ENCODE measurements around the gene TOMM40.
"Not testable (repeated sequence)": the region's sequence is repeated elsewhere in the genome, so short reads cannot be mapped to it uniquely, and the experiment has no call there.

TOMM40 gene

GRCh38 chr19:44894052-44894400, 3.0 kb downstream of the TOMM40 start:
- no peak for DNase-seq

DNA sequence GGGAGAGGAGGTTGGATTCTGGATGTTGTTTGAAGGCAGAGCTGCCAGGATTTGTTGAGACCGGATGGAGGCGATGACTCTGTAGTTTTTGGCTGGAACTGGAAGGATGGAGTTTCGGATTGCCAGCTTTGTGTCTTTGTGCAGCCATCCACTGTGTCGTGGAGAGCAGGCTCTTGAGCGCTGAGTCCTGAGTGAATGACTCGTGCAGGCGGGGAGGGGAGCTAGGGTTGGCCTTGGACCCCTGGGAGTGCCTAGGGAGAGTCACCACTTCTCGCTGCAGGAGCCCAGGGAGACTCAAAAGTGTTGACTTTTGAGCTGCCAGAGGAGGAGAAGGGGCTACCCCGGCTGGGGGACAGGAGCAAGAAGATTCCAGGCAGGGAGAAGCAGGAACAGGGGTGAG, 3.9 kb downstream of the TOMM40 start:
- DNase-seq = no peak

DNA sequence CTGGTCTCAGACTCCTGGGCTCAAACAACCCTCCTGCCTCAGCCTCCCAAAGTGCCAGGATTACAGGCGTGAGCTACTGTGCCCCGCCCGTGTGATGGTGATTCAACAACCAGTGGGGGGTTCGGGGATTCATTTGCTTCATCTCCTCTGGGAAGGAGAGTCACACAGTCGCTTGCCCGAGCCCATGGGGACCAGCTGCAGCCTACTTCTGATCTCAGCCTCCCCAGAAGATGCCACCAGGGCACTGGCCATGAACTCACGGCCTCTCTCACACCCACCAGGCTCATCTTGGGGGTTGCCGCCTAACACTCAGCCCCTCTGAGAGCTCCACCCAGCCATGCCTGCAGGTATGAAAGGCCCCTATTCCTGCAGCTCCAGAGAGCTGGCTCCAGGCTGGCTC, 6.8 kb downstream of the TOMM40 start:
- no peak for DNase-seq

DNA sequence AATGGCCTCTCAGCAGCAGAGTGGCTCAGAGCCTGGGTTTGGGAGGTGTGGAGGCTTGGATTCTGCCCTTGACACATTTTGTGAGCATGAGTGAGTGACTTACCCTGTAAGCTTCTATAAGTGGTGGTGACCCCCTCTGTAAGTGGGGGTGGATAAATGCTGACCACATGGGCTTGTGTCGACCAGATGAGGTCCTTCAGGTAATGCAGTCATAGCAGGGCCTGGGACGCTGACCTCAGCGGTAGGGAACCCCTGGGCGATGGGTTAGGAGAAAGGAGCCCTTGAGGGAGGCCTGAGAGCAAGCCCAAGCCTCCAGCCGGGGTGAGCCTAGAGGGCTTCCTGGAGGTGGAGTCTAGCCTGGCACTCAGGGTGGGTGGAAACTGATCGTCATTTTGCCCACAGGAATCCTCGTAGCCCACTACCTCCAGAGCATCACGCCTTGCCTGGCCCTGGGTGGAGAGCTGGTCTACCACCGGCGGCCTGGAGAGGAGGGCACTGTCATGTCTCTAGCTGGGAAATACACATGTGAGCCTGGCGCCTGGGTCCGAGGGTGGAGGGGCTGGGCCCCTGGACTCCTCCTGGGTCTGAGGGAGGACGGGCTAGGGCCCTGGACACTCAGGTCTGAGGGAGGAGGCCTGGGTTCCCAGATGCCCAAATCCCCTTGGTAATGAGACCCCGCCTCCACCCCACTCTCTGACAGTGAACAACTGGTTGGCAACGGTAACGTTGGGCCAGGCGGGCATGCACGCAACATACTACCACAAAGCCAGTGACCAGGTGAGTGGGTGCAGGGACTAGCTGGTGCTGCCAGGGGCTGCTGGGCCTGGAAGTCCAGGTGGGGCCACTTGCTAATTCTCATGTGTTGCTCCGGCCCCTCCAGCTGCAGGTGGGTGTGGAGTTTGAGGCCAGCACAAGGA, 9.5 kb downstream of the TOMM40 start:
- no peak for DNase-seq

GRCh38 chr19:44903216-44903601, 12.2 kb downstream of the TOMM40 start:
- DNase-seq = no peak

- peak in 51 of 56 donors; percentile 9 to 87 (median 59) for DNase-seq
Observed at GRCh38 chr19:44903602-44904425, 12.8 kb downstream of the TOMM40 start.

GRCh38 chr19:44904426-44904994, 13.5 kb downstream of the TOMM40 start:
- peak in 1 of 56 donors; percentile 3 for DNase-seq

DNA sequence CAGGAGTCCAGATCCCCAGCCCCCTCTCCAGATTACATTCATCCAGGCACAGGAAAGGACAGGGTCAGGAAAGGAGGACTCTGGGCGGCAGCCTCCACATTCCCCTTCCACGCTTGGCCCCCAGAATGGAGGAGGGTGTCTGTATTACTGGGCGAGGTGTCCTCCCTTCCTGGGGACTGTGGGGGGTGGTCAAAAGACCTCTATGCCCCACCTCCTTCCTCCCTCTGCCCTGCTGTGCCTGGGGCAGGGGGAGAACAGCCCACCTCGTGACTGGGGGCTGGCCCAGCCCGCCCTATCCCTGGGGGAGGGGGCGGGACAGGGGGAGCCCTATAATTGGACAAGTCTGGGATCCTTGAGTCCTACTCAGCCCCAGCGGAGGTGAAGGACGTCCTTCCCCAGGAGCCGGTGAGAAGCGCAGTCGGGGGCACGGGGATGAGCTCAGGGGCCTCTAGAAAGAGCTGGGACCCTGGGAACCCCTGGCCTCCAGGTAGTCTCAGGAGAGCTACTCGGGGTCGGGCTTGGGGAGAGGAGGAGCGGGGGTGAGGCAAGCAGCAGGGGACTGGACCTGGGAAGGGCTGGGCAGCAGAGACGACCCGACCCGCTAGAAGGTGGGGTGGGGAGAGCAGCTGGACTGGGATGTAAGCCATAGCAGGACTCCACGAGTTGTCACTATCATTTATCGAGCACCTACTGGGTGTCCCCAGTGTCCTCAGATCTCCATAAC, 14.5 kb downstream of the TOMM40 start, which contains the start of gene APOE:
Gene APOE, plus strand, starts transcription at position 360 of the 724 bp plus-strand sequence. CDS start 829 bp downstream, outside the sequence.
- peak in 49 of 56 donors; percentile 10 to 77 (median 41) for DNase-seq

GRCh38 chr19:44907613-44908012, 16.6 kb downstream of the TOMM40 start:
- no peak for DNase-seq

DNA sequence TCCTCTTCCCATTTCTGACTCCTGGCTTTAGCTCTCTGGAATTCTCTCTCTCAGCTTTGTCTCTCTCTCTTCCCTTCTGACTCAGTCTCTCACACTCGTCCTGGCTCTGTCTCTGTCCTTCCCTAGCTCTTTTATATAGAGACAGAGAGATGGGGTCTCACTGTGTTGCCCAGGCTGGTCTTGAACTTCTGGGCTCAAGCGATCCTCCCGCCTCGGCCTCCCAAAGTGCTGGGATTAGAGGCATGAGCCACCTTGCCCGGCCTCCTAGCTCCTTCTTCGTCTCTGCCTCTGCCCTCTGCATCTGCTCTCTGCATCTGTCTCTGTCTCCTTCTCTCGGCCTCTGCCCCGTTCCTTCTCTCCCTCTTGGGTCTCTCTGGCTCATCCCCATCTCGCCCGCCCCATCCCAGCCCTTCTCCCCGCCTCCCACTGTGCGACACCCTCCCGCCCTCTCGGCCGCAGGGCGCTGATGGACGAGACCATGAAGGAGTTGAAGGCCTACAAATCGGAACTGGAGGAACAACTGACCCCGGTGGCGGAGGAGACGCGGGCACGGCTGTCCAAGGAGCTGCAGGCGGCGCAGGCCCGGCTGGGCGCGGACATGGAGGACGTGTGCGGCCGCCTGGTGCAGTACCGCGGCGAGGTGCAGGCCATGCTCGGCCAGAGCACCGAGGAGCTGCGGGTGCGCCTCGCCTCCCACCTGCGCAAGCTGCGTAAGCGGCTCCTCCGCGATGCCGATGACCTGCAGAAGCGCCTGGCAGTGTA, 17.2 kb downstream of the TOMM40 start:
- DNase-seq = no peak

DNA sequence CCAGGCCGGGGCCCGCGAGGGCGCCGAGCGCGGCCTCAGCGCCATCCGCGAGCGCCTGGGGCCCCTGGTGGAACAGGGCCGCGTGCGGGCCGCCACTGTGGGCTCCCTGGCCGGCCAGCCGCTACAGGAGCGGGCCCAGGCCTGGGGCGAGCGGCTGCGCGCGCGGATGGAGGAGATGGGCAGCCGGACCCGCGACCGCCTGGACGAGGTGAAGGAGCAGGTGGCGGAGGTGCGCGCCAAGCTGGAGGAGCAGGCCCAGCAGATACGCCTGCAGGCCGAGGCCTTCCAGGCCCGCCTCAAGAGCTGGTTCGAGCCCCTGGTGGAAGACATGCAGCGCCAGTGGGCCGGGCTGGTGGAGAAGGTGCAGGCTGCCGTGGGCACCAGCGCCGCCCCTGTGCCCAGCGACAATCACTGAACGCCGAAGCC, 17.8 kb downstream of the TOMM40 start:
- no peak for DNase-seq

- peak in 1 of 56 donors; percentile 41 for DNase-seq
Observed at GRCh38 chr19:44909775-44910174, 18.7 kb downstream of the TOMM40 start.

DNA sequence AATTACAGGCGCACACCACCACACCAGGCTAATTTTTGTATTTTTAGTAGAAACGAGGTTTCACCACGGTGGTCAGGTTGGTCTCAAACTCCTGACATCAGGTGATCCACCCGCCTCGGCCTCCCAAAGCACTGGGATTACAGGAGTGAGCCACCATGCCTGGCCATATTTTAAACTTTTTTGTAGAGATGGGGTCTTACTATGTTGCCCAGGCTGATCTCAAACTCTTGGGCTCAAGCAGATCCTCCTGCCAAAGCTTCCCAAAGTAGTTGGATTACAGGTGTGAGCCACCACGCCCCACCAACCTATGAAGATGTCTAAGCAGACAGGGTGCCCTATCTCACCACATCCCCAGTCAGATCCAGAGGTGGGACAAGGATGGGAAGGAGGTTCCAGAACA, 20.8 kb downstream of the TOMM40 start:
- DNase-seq = not testable (repeated sequence)

- peak; percentile 8 to 93 (median 80) for DNase-seq
Observed at GRCh38 chr19:44912854-44913253, 21.8 kb downstream of the TOMM40 start.

DNA sequence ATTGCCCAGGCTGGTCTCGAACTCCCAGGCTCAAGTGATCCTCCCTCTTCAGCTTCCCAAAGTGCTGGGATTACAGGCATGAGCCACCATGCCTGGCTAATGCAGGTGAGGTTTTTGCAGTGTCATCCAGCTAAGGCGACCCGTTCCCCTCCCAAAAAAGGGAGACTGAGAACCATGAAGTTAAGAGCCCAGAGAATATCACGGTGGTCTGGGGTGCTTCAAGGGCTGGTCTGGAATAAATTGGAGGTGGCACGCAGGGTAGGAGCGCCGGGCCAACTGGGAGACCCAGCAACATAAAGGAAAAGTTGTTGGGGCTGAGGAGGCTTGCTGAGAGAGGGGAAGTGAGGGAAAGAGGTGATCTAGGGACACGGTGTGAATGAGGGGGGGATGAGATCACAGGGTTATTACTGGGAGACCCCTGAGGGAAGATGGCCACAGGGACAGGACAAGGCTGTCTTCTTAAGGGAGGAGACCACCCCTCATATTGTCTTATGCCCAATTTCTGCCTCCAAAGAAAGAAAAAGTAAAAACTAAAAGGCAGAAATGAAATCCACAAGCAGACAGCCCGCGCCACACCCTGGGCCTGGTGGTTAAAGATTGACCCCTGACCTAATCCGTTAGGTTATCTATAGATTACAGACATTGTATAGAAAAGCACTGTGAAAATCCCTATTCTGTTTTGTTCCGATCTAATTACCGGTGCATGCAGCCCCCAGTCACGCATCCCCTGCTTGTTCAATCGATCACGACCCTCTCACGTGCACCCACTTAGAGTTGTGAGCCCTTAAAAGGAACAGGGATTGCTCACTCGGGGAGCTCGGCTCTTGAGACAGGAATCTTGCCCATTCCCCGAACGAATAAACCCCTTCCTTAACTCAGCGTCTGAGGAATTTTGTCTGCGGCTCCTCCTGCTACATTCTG, 22.7 kb downstream of the TOMM40 start:
- DNase-seq = peak in 2 of 56 donors; percentile 24 to 38

DNA sequence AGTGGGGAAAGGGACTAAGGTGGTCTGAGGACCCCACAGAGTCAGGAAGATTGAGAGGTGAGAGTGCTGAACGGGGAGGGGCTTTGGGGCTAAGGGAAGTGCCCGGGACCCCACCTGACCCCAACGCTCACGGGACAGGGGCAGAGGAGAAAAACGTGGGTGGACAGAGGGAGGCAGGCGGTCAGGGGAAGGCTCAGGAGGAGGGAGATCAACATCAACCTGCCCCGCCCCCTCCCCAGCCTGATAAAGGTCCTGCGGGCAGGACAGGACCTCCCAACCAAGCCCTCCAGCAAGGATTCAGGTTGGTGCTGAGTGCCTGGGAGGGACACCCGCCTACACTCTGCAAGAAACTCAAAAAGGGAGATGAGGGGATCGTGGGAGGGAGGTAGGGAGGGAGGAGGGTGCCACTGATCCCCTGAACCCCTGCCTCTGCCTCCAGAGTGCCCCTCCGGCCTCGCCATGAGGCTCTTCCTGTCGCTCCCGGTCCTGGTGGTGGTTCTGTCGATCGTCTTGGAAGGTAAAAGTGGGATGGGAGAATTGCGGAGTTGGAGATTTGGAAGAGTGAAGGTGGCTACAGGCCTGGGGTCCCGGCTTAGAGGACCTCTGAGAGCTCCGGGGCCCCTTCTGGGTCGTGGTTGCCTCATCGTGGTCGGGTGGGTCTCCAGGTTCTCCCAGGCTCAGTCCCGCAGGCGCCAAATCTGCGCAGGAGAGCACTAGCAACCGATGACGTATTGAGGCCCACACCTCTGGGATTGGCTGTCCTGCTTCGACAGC, 23.6 kb downstream of the TOMM40 start, which contains the start of gene APOC1:
Gene APOC1, plus strand, starts transcription at position 176 of the 774 bp plus-strand sequence. Its CDS starts 284 bp downstream, at position 460.
- peak in 54 of 56 donors; percentile 13 to 89 (median 69) for DNase-seq

- no peak for DNase-seq
Observed at GRCh38 chr19:44924243-44924725, 33.2 kb downstream of the TOMM40 start.
